Panc1 (cell line): ENCODE data around the gene MIR17HG. TPM values are rescaled to one million over a fixed set of nuclear protein-coding genes. Genes with fewer than 3 reads are reported as not detected.

ENCODE experiments used
- ATAC-seq: fragments of 200-7000 bp; cut with Tn5 transposase; 2 replicates; pipeline ENCODE4 v1.9.1; 2020; ENCODE audit warnings: mild to moderate bottlenecking, moderate library complexity
- BruUV-seq: library from RNA; stranded (reverse); fragments of 400-500 nt; replicated peaks from 2 replicates; lab custom pipeline; 2021; lab: Mats Ljungman, UMichigan
- CTCF ChIA-PET: fragments of 300-600 bp; sonication (Branson Sonifier 250); formaldehyde crosslinking; loops from one replicate; lab custom pipeline; 2022; ENCODE audit warnings: antibody characterized with exemption; lab: Charles Lee
- POLR2A ChIA-PET: fragments of 300-600 bp; sonication (Branson Sonifier 250); formaldehyde crosslinking; loops from one replicate; lab custom pipeline; 2022; ENCODE audit warnings: antibody characterized with exemption; lab: Charles Lee
- DNase-seq: peaks from one replicate; pipeline ENCODE4 v3.0.0-alpha.2; 2010; ENCODE audit warnings: low read depth, low spot score
- H3K27ac ChIP-seq: 2 replicates; pipeline ENCODE4 v1.5.1; 2011; ENCODE audit warnings: mild to moderate bottlenecking, low read length, inconsistent platforms
- H3K27me3 ChIP-seq: fragments of 200-500 bp; sonication (Bioruptor generic); 2 replicates; pipeline ENCODE4 v1.6.0; 2014; ENCODE audit warnings: low read length, inconsistent platforms; ENCODE audit not compliant: control insufficient read depth, insufficient read depth
- H3K36me3 ChIP-seq: fragments of 200-500 bp; sonication (Bioruptor generic); 2 replicates; pipeline ENCODE4 v1.5.1; 2014; ENCODE audit warnings: inconsistent platforms, mild to moderate bottlenecking, low read length, moderate library complexity; ENCODE audit not compliant: control insufficient read depth, insufficient read depth
- H3K4me1 ChIP-seq: 2 replicates; pipeline ENCODE4 v1.5.1; 2011; ENCODE audit warnings: inconsistent platforms, mild to moderate bottlenecking, low read length, moderate library complexity; ENCODE audit not compliant: control insufficient read depth, insufficient read depth
- H3K4me3 ChIP-seq, 2 experiments: 2 replicates each; pipeline ENCODE4 v1.5.1; 2011 to 2012; ENCODE audit warnings: low read depth in 2 of 2, low read length in 2 of 2, mild to moderate bottlenecking in 2 of 2, inconsistent platforms in 1 of 2, moderate library complexity in 1 of 2
- H3K9me3 ChIP-seq: fragments of 200-500 bp; sonication (Bioruptor generic); 2 replicates; pipeline ENCODE4 v1.5.1; 2014; ENCODE audit warnings: low read depth, mild to moderate bottlenecking, inconsistent platforms, low read length, moderate library complexity; ENCODE audit not compliant: control insufficient read depth, insufficient read depth
- CTCF ChIP-seq: fragments of 450-650 bp; IDR thresholded peaks from 2 replicates; pipeline ENCODE4 v1.5.1; 2017; ENCODE audit warnings: mild to moderate bottlenecking
- POLR2AphosphoS5 ChIP-seq: IDR thresholded peaks from 2 replicates; pipeline ENCODE4 v1.6.1; 2012; ENCODE audit warnings: mild to moderate bottlenecking, low read depth, low read length, moderate library complexity
- REST ChIP-seq, 2 experiments: IDR thresholded peaks; 2 replicates each; pipeline ENCODE4 v1.6.1; 2011 to 2012; ENCODE audit warnings: low read depth in 2 of 2, control low read depth in 1 of 2, low read length in 1 of 2, mild to moderate bottlenecking in 1 of 2, moderate library complexity in 1 of 2; ENCODE audit not compliant: insufficient read depth in 1 of 2
- SIN3A ChIP-seq: IDR thresholded peaks from 2 replicates; pipeline ENCODE4 v1.6.1; 2012; ENCODE audit warnings: low read depth, mild to moderate bottlenecking, low read length, moderate library complexity, borderline replicate concordance; ENCODE audit not compliant: insufficient read depth
- TCF7L2 ChIP-seq: IDR thresholded peaks from 2 replicates; pipeline ENCODE4 v1.6.1; 2011; ENCODE audit warnings: mild to moderate bottlenecking, low read depth, low read length, inconsistent platforms
- in situ Hi-C: cut with HindIII; loops from 2 replicates; pipeline ENCODE4 v1.10.0; 2016; ENCODE audit warnings: low sequenced_read_pairs, low pct_unique_long_range_greater_than_20kb
- intact Hi-C: fragments of 100-400 bp; cut with micrococcal nuclease; formaldehyde crosslinking; loops from one replicate; pipeline ENCODE4 v1.10.0; 2022; ENCODE audit not compliant: unreplicated experiment
- total RNA-seq: library from RNA; stranded (reverse); gene quantifications from one replicate; pipeline ENCODE4 v1.2.1, GENCODE V29; 2021; ENCODE audit not compliant: unreplicated experiment

MIR17HG gene
- total RNA-seq, 1 experiment from 2014 or later = 3.1 TPM

GRCh38 chr13:91370501-91370900 lies 23.0 kb downstream of the MIR17HG start:
- Histone ChIP-seq H3K27me3 (no peaks in the 10 kb centered on the region), H3K4me1 (no peaks in the 10 kb centered on the region), H3K9me3 (no peaks in the 10 kb centered on the region), H3K36me3 (no peaks in the 10 kb centered on the region), H3K4me3 (no peak overlapping the region), H3K27ac (no peak overlapping the region)
- ChIA-PET POLR2A (no interaction called here), CTCF (no interaction called here)
- TF ChIP-seq POLR2AphosphoS5 = no peak
- TF ChIP-seq SIN3A = no peak
- no peak for TF ChIP-seq CTCF
- no peak for TF ChIP-seq TCF7L2
- TF ChIP-seq REST (IDR thresholded peaks at IDR 0.05; ENCODE audit: insufficient read depth in 1 of 2, low read depth in 2 of 2, low read length in 1 of 2) = no peak
- no peak for DNase-seq
- ATAC-seq = no peak
- in situ Hi-C loops (no loop called here), intact Hi-C loops (no loop called here)
- BruUV-seq = no TSS peak

- H3K27ac ChIP-seq = no peak overlapping the region
- ChIA-PET POLR2A (no interaction called here), CTCF (no interaction called here)
- ATAC-seq (no peak), DNase-seq (no peak)
- no peaks in the 10 kb centered on the region for H3K4me1 ChIP-seq
- BruUV-seq = no TSS peak
- TF ChIP-seq POLR2AphosphoS5 (no peak), SIN3A (no peak), REST (IDR thresholded peaks at IDR 0.05; ENCODE audit: insufficient read depth in 1 of 2, low read depth in 2 of 2, low read length in 1 of 2) (no peak), CTCF (no peak), TCF7L2 (no peak)
- H3K9me3 ChIP-seq = no peaks in the 10 kb centered on the region
- no peaks in the 10 kb centered on the region for H3K27me3 ChIP-seq
- H3K4me3 ChIP-seq = no peak overlapping the region
- intact Hi-C loops = no loop called here
- in situ Hi-C loops = no loop called here
- no peaks in the 10 kb centered on the region for H3K36me3 ChIP-seq
These were observed 25.4 kb downstream of the MIR17HG start for GRCh38 chr13:91372911-91373310.
